Activated CD4-positive, alpha-beta T cell treated with anti-CD3 and anti-CD28 coated beads, Interleukin-2, Interleukin-6, amounts not matched to agents 100 ng/mL and 50 ng/mL, durations not matched to agents 16 hours and 8 hours (primary cell): ENCODE measurements around the gene GLRX5.
"Not testable (repeated sequence)": the region's sequence is repeated elsewhere in the genome, so short reads cannot be mapped to it uniquely, and the experiment has no call there.

Source experiments
- DNase-seq: peaks from one replicate; pipeline ENCODE4 v3.0.0-alpha.2; 2020

GLRX5 gene

GRCh38 chr14:95499354-95499750 is 35.5 kb upstream of the GLRX5 start:
- no peak for DNase-seq

- DNase-seq, result no peak
These were observed 34.6 kb upstream of the GLRX5 start for GRCh38 chr14:95500201-95500681.

GRCh38 chr14:95500772-95501401 is 34.0 kb upstream of the GLRX5 start:
- no peak for DNase-seq

GRCh38 chr14:95502381-95502950 is 32.4 kb upstream of the GLRX5 start:
- no peak for DNase-seq

GRCh38 chr14:95503365-95504134 is 31.3 kb upstream of the GLRX5 start:
- no peak for DNase-seq

GRCh38 chr14:95504135-95505029 is 30.5 kb upstream of the GLRX5 start:
- peak; percentile 75 for DNase-seq

GRCh38 chr14:95505030-95505589 is 29.7 kb upstream of the GLRX5 start:
- DNase-seq, result no peak

GRCh38 chr14:95507174-95507573 is 27.7 kb upstream of the GLRX5 start:
- no peak for DNase-seq

GRCh38 chr14:95507701-95508103 is 27.1 kb upstream of the GLRX5 start:
- DNase-seq, result peak; percentile 58

- DNase-seq, result no peak
These were observed 26.5 kb upstream of the GLRX5 start for GRCh38 chr14:95508377-95508776.

- no peak for DNase-seq
These were observed 25.4 kb upstream of the GLRX5 start for GRCh38 chr14:95509495-95509894.

GRCh38 chr14:95510344-95510743 is 24.5 kb upstream of the GLRX5 start:
- not testable (repeated sequence) for DNase-seq

- DNase-seq, result no peak
These were observed 24.0 kb upstream of the GLRX5 start for GRCh38 chr14:95510804-95511203.

- DNase-seq, result no peak
These were observed 23.2 kb upstream of the GLRX5 start for GRCh38 chr14:95511687-95512086.

GRCh38 chr14:95513291-95513690 is 21.6 kb upstream of the GLRX5 start:
- DNase-seq, result no peak

- no peak for DNase-seq
These were observed 20.4 kb upstream of the GLRX5 start for GRCh38 chr14:95514131-95515079.

- peak; percentile 54 for DNase-seq
These were observed 19.8 kb upstream of the GLRX5 start for GRCh38 chr14:95515080-95515489.

- peak; percentile 94 for DNase-seq
These were observed 19.0 kb upstream of the GLRX5 start for GRCh38 chr14:95515596-95516552.

- DNase-seq, result peak; percentile 77
These were observed 18.2 kb upstream of the GLRX5 start, which contains the start of gene SYNE3 for GRCh38 chr14:95516554-95517181. Gene SYNE3 (minus strand): TSS chr14:95516650. CDS start chr14:95475821, 40,829 bp downstream.
